Fibroblast of mammary gland (primary cell): Measurements from ENCODE around the gene IL12B.

Experiments
- DNase-seq: peaks from one replicate; pipeline ENCODE4 v3.0.0-alpha.2; 2010; ENCODE audit warnings: low read depth
- H3K4me3 ChIP-seq: 2 replicates; pipeline ENCODE4 v1.5.1; 2011; ENCODE audit warnings: low read depth, mild to moderate bottlenecking, low read length, moderate library complexity; ENCODE audit not compliant: control insufficient read depth
- TF ChIP-seq, protein P1 (sequence below): conservative IDR thresholded peaks from 2 replicates; pipeline ENCODE4 v1.5.1; 2011; ENCODE audit warnings: low read depth, low read length, inconsistent platforms; ENCODE audit not compliant: control insufficient read depth, insufficient read depth

The IL12B gene

GRCh38 chr5:159318448-159318847 lies 11.8 kb downstream of the IL12B start:
- no peak overlapping the region for H3K4me3 ChIP-seq
- TF ChIP-seq, protein P1, sequence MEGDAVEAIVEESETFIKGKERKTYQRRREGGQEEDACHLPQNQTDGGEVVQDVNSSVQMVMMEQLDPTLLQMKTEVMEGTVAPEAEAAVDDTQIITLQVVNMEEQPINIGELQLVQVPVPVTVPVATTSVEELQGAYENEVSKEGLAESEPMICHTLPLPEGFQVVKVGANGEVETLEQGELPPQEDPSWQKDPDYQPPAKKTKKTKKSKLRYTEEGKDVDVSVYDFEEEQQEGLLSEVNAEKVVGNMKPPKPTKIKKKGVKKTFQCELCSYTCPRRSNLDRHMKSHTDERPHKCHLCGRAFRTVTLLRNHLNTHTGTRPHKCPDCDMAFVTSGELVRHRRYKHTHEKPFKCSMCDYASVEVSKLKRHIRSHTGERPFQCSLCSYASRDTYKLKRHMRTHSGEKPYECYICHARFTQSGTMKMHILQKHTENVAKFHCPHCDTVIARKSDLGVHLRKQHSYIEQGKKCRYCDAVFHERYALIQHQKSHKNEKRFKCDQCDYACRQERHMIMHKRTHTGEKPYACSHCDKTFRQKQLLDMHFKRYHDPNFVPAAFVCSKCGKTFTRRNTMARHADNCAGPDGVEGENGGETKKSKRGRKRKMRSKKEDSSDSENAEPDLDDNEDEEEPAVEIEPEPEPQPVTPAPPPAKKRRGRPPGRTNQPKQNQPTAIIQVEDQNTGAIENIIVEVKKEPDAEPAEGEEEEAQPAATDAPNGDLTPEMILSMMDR: no peak
- no peak for DNase-seq

DNA sequence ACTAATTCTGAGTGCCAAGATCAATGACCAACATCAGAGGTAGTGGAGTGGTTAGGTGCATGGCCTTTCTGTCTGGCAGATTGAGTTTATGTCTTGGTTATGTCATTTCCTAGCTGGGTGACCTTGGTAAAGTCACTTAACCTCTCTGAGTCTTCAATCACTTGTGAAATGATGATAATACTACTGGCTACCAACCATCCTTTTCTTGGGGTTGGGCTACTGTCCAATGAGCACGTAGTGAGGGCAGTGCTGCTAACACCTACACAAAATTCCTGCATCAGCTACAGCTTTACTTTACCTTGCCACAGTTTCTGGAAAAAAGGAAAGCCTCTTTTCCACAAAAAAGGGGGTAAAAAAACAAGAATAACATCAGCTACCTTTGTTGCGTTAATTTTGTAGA lies 12.4 kb downstream of the IL12B start:
- no peak for DNase-seq
- H3K4me3 ChIP-seq: no peak overlapping the region
- TF ChIP-seq, protein P1: no peak

- H3K4me3 ChIP-seq: no peak overlapping the region
- peak; percentile 66 for DNase-seq
- TF ChIP-seq, protein P1: peak; percentile 76
These were observed 13.5 kb downstream of the IL12B start for GRCh38 chr5:159316519-159317383.

DNA sequence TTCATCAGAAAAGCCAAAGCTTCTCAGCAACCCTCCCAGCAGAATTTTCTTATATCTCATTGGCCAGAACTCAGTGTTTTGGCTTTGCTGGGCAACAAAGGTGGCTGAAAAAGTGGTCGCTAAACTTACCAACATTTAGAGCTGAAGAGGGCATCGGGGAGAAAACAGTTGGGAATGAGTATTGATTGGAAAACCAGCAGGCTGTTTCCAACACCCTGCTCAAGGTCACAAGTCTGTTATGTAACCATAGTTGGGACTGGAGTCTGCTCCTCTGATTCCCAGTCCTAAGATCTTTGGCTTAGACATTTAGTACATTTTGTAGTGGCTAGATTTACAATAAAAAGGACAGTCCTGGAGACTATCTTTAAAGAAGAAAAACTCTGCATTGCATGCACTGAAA lies 17.1 kb downstream of the IL12B start:
- TF ChIP-seq, protein P1: no peak
- H3K4me3 ChIP-seq: no peak overlapping the region
- DNase-seq: no peak

- H3K4me3 ChIP-seq: no peak overlapping the region
- TF ChIP-seq, protein P1: no peak
- no peak for DNase-seq
These were observed 19.2 kb downstream of the IL12B start for GRCh38 chr5:159311063-159311462.

GRCh38 chr5:159310511-159310910 lies 19.8 kb downstream of the IL12B start:
- no peak for DNase-seq

More at GRCh38 chr5:159310511-159310910, 19.8 kb downstream of the IL12B start:
- TF ChIP-seq, protein P1: no peak
- no peak overlapping the region for H3K4me3 ChIP-seq
